SK-N-SH (cell line): ENCODE data around the gene BHMT. TPM values are rescaled to one million over a fixed set of nuclear protein-coding genes. Genes with fewer than 3 reads are reported as not detected.

Source experiments
- ELF1 ChIP-seq: IDR thresholded peaks from 2 replicates; pipeline ENCODE4 v1.4.0; 2012
- FOSL2 ChIP-seq: IDR thresholded peaks from 2 replicates; pipeline ENCODE4 v1.4.0; 2012; ENCODE audit warnings: low read depth, mild to moderate bottlenecking, moderate library complexity, borderline replicate concordance
- NFIC ChIP-seq: IDR thresholded peaks from 2 replicates; pipeline ENCODE4 v1.4.0; 2012; ENCODE audit warnings: borderline replicate concordance
- TEAD4 ChIP-seq: IDR thresholded peaks from 2 replicates; pipeline ENCODE4 v1.4.0; 2012; ENCODE audit warnings: mild to moderate bottlenecking, borderline replicate concordance; ENCODE audit not compliant: insufficient read depth
- polyA plus RNA-seq, 3 experiments: library from polyadenylated mRNA; depleted of rRNA; stranded (reverse); fragments of >200 nt; gene quantifications; 2 replicates each; pipeline ENCODE4 v1.2.3, GENCODE V29; 2012
- small RNA-seq, 7 experiments: library from RNA; depleted of rRNA; stranded (forward); fragments of <200 nt; gene quantifications; one replicate each; pipeline ENCODE3, GENCODE V24; 2012
- TF ChIP-seq, protein P1 (sequence below): fragments of 150-350 bp; IDR thresholded peaks from 2 replicates; pipeline ENCODE4 v1.6.1; 2016; ENCODE audit warnings: mild to moderate bottlenecking, low read depth, low read length

BHMT gene
- polyA plus RNA-seq, 1 of the 3 experiments (the other 2 are of a cell fraction) = not detected

DNA sequence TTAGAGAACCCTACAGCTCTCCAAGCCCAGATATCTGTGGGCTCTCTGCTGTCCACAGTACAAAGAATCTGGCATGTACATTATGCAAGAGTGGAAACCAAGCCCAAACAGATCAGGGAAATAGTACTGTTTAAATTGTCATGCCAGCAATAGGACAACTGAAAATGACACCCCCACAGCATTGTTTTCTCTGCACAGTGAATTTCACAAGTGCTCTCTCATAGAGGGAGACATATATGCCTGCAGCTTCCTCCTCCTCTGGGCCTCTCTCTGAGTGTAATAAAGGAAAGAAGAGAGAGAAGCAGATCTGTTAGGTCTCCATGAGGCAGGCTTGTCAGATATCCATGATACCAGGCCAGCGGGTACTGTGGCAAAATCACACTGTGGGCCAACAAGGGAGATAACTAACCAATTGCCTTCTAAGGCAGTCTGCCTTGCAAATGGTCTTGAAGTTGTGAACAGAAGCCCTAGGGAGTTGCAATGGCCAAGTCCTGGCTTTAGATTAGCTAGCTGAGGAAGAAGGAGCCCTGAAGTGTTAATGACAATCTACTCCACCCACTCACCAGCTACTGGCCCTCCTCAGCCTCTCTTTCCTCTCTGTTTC, 69.9 kb downstream of the BHMT start (continued):
- TF ChIP-seq, protein P1, sequence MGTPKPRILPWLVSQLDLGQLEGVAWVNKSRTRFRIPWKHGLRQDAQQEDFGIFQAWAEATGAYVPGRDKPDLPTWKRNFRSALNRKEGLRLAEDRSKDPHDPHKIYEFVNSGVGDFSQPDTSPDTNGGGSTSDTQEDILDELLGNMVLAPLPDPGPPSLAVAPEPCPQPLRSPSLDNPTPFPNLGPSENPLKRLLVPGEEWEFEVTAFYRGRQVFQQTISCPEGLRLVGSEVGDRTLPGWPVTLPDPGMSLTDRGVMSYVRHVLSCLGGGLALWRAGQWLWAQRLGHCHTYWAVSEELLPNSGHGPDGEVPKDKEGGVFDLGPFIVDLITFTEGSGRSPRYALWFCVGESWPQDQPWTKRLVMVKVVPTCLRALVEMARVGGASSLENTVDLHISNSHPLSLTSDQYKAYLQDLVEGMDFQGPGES = no peak
- no peak for TF ChIP-seq ELF1
- TF ChIP-seq TEAD4 = no peak
- no peak for TF ChIP-seq NFIC
- TF ChIP-seq FOSL2 = no peak

Small RNAs within 50 kb of the gene (small RNA-seq; reads per million reads assigned to genes)
- gene RNY3P1 = 0 to 0.21 (median 0) reads per million in 7 experiments

Other genes starting within 250 kb of the BHMT start
- 12.5 and 17.6 TPM in 2 replicates for gene ARSB, start 126.5 kb upstream of the BHMT start, polyA plus RNA-seq (2012; rRNA removed)
- gene DMGDH, start 42.1 kb upstream of the BHMT start, polyA plus RNA-seq (2012; rRNA removed) = 0.56 and 0.70 TPM in 2 replicates
- not detected in 2 replicates for gene BHMT2, start 42.0 kb upstream of the BHMT start, polyA plus RNA-seq (2012; rRNA removed)
- gene JMY, start 124.3 kb downstream of the BHMT start, polyA plus RNA-seq (2012; rRNA removed) = 1.7 and 1.9 TPM in 2 replicates